WTC11 (cell line): ENCODE results near the gene CCDC201. TPM values are rescaled to one million over a fixed set of nuclear protein-coding genes. Genes with fewer than 3 reads are reported as not detected.

ENCODE experiments used
- ATAC-seq: fragments of 200-7000 bp; cut with Tn5 transposase; 2 replicates; pipeline ENCODE4 v1.10.0; 2021; ENCODE audit warnings: mild to moderate bottlenecking, moderate library complexity
- CTCF ChIA-PET: fragments of 300-600 bp; sonication (Branson Sonifier 250); formaldehyde crosslinking; loops from one replicate; lab custom pipeline; 2021; ENCODE audit warnings: antibody characterized with exemption; lab: Charles Lee
- POLR2A ChIA-PET: fragments of 350-600 bp; sonication (Branson Sonifier 250); formaldehyde crosslinking; loops from one replicate; lab custom pipeline; 2021; ENCODE audit warnings: antibody characterized with exemption; lab: Charles Lee
- DNase-seq: peaks from one replicate; pipeline ENCODE4 v3.0.0; 2021; ENCODE audit warnings: low spot score
- H3K27ac Mint-ChIP-seq: 2 replicates; pipeline ENCODE4 v1.8.0; 2021; ENCODE audit warnings: mixed read lengths
- H3K27me3 Mint-ChIP-seq: 2 replicates; pipeline ENCODE4 v1.8.0; 2021; ENCODE audit warnings: low read depth, mild to moderate bottlenecking, moderate library complexity, mixed read lengths
- H3K36me3 Mint-ChIP-seq: 2 replicates; pipeline ENCODE4 v1.8.0; 2021; ENCODE audit warnings: mixed read lengths
- H3K4me1 Mint-ChIP-seq: 2 replicates; pipeline ENCODE4 v1.8.0; 2022; ENCODE audit warnings: mixed read lengths
- H3K4me3 Mint-ChIP-seq: 2 replicates; pipeline ENCODE4 v1.8.0; 2021; ENCODE audit warnings: mild to moderate bottlenecking, moderate library complexity, mixed read lengths
- H3K9me3 Mint-ChIP-seq: 2 replicates; pipeline ENCODE4 v1.8.0; 2021; ENCODE audit warnings: mixed read lengths
- ATF1 ChIP-seq: sonication (generic); formaldehyde crosslinking; IDR thresholded peaks from 2 replicates; pipeline ENCODE4 v1.8.1; 2023; ENCODE audit warnings: mild to moderate bottlenecking, moderate library complexity, missing genetic modification reagents
- CREM ChIP-seq: sonication (generic); formaldehyde crosslinking; IDR thresholded peaks from 2 replicates; pipeline ENCODE4 v1.8.1; 2022; ENCODE audit warnings: mild to moderate bottlenecking, missing genetic modification reagents, moderate library complexity
- ESRRA ChIP-seq: sonication (generic); formaldehyde crosslinking; IDR thresholded peaks from 2 replicates; pipeline ENCODE4 v1.8.1; 2022; ENCODE audit warnings: mild to moderate bottlenecking, missing genetic modification reagents, borderline replicate concordance
- FOXP1 ChIP-seq: sonication (generic); formaldehyde crosslinking; IDR thresholded peaks from 2 replicates; pipeline ENCODE4 v1.8.0; 2022; ENCODE audit warnings: missing genetic modification reagents, mild to moderate bottlenecking, moderate library complexity, borderline replicate concordance
- GABPB1 ChIP-seq: sonication (generic); formaldehyde crosslinking; IDR thresholded peaks from 2 replicates; pipeline ENCODE4 v1.8.1; 2023; ENCODE audit warnings: mild to moderate bottlenecking, missing genetic modification reagents
- MXD4 ChIP-seq: fragments of 250-450 bp; sonication (Bioruptor Pico); IDR thresholded peaks from 2 replicates; pipeline ENCODE4 v1.8.0; 2021; ENCODE audit warnings: mild to moderate bottlenecking, moderate library complexity, borderline replicate concordance
- MYBL2 ChIP-seq: sonication (generic); formaldehyde crosslinking; IDR thresholded peaks from 2 replicates; pipeline ENCODE4 v1.8.1; 2023; ENCODE audit warnings: mild to moderate bottlenecking, moderate library complexity, missing genetic modification reagents
- NFE2L1 ChIP-seq: sonication (generic); formaldehyde crosslinking; IDR thresholded peaks from 2 replicates; pipeline ENCODE4 v1.8.1; 2023; ENCODE audit warnings: missing genetic modification reagents
- NR1H2 ChIP-seq: sonication (generic); formaldehyde crosslinking; IDR thresholded peaks from 2 replicates; pipeline ENCODE4 v1.9.0; 2021; ENCODE audit warnings: mild to moderate bottlenecking, moderate library complexity, missing genetic modification reagents
- TP53 ChIP-seq: sonication (generic); formaldehyde crosslinking; IDR thresholded peaks from 2 replicates; pipeline ENCODE4 v1.8.1; 2023; ENCODE audit warnings: mild to moderate bottlenecking, missing genetic modification reagents
- ZNF671 ChIP-seq: fragments of 250-450 bp; sonication (Bioruptor Pico); IDR thresholded peaks from 2 replicates; pipeline ENCODE4 v1.8.0; 2021; ENCODE audit warnings: mild to moderate bottlenecking
- total RNA-seq: library from RNA; stranded (reverse); gene quantifications from 3 replicates; pipeline ENCODE4 v1.2.3, GENCODE V29; 2021
- TF ChIP-seq, protein P1 (sequence below): sonication (generic); formaldehyde crosslinking; IDR thresholded peaks from 2 replicates; pipeline ENCODE4 v1.8.0; 2022; ENCODE audit warnings: mild to moderate bottlenecking, missing genetic modification reagents
- TF ChIP-seq, protein P2 (sequence below): sonication (generic); formaldehyde crosslinking; conservative IDR thresholded peaks from 2 replicates; pipeline ENCODE4 v1.8.1; 2022; ENCODE audit warnings: mild to moderate bottlenecking, missing genetic modification reagents
- TF ChIP-seq, protein P3 (sequence below): sonication (generic); formaldehyde crosslinking; IDR thresholded peaks from 2 replicates; pipeline ENCODE4 v1.8.1; 2023; ENCODE audit warnings: mild to moderate bottlenecking, missing genetic modification reagents, moderate library complexity
- TF ChIP-seq, protein P4 (sequence below): sonication (generic); formaldehyde crosslinking; IDR thresholded peaks from 2 replicates; pipeline ENCODE4 v1.8.0; 2022; ENCODE audit warnings: mild to moderate bottlenecking, missing genetic modification reagents

The CCDC201 gene
- total RNA-seq, 1 experiment from 2014 or later: not detected

DNA sequence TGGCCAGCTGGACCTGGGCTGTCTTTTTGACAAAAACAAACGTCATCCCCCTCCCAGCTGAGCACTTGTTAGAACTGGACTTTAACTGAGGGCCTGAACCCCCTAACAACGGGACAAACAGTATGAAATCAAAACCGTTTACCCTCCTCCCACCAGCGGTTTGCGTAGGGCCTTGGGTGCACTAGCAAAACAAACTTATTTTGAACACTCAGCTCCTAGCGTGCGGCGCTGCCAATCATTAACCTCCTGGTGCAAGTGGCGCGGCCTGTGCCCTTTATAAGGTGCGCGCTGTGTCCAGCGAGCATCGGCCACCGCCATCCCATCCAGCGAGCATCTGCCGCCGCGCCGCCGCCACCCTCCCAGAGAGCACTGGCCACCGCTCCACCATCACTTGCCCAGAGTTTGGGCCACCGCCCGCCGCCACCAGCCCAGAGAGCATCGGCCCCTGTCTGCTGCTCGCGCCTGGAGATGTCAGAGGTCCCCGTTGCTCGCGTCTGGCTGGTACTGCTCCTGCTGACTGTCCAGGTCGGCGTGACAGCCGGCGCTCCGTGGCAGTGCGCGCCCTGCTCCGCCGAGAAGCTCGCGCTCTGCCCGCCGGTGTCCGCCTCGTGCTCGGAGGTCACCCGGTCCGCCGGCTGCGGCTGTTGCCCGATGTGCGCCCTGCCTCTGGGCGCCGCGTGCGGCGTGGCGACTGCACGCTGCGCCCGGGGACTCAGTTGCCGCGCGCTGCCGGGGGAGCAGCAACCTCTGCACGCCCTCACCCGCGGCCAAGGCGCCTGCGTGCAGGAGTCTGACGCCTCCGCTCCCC, 15.5 kb upstream of the CCDC201 start, which contains the start of gene IGFBP1 (continued):
- TF ChIP-seq GABPB1 (CRISPR knock-in tag) (peak; percentile 88), ZNF671 (CRISPR knock-in tag) (no peak), FOXP1 (peak; percentile 60), NFE2L1 (CRISPR knock-in tag) (0 out of 2 replicates have a peak, but pooled peaks have one; percentile 56), ATF1 (CRISPR knock-in tag) (0 out of 2 replicates have a peak, but pooled peaks have one; percentile 62), MYBL2 (CRISPR knock-in tag) (peak; percentile 55), CREM (CRISPR knock-in tag) (peak; percentile 31; the same call in 1 of the 2 replicates)
- TF ChIP-seq, protein P1, sequence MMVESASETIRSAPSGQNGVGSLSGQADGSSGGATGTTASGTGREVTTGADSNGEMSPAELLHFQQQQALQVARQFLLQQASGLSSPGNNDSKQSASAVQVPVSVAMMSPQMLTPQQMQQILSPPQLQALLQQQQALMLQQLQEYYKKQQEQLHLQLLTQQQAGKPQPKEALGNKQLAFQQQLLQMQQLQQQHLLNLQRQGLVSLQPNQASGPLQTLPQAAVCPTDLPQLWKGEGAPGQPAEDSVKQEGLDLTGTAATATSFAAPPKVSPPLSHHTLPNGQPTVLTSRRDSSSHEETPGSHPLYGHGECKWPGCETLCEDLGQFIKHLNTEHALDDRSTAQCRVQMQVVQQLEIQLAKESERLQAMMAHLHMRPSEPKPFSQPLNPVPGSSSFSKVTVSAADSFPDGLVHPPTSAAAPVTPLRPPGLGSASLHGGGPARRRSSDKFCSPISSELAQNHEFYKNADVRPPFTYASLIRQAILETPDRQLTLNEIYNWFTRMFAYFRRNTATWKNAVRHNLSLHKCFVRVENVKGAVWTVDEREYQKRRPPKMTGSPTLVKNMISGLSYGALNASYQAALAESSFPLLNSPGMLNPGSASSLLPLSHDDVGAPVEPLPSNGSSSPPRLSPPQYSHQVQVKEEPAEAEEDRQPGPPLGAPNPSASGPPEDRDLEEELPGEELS (CRISPR knock-in tag): peak; percentile 80; the same call in 1 of the 2 replicates
- TF ChIP-seq, protein P2, sequence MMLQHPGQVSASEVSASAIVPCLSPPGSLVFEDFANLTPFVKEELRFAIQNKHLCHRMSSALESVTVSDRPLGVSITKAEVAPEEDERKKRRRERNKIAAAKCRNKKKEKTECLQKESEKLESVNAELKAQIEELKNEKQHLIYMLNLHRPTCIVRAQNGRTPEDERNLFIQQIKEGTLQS (CRISPR knock-in tag): 0 out of 2 replicates have a peak, but pooled peaks have one; percentile 15
- TF ChIP-seq, protein P3, sequence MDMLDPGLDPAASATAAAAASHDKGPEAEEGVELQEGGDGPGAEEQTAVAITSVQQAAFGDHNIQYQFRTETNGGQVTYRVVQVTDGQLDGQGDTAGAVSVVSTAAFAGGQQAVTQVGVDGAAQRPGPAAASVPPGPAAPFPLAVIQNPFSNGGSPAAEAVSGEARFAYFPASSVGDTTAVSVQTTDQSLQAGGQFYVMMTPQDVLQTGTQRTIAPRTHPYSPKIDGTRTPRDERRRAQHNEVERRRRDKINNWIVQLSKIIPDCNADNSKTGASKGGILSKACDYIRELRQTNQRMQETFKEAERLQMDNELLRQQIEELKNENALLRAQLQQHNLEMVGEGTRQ: 0 out of 2 replicates have a peak, but pooled peaks have one; percentile 2

DNA sequence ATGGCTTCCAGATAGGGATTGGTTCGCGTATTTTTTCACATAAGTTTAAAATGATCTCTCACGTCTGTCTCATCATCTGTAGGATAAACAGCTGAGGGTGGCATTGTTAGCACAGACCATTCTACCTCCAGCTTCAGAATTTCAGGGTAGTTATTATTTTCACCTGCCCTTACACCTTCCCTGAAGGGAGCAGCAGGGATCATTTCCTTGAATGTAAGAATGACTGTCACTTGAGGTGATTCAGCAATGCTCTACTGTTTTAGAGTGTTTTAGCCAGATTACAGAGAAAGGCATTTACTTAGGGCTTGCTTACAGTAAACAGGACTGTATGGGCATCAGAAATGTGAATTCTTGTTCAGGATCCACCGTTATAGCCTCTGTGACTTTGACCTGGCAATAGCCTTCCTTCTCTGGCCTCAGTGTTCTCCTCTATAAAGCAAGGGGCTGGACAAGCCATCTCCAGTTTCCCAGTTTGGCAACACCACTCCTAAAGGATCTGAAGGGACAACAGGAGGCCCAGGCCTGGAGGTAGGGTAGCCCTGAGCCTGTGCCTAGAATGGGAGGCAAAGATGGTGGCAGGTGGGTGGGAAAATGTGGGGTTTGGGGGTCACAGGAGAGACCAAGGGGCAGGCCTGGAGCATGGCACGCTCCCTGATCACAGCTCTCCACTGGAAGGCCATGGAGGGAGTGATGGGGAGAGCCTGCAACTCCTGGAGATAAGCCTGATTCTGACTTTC, 14.2 kb upstream of the CCDC201 start:
- peaks cover 65% of the 10 kb centered on the region for H3K27me3 Mint-ChIP-seq

DNA sequence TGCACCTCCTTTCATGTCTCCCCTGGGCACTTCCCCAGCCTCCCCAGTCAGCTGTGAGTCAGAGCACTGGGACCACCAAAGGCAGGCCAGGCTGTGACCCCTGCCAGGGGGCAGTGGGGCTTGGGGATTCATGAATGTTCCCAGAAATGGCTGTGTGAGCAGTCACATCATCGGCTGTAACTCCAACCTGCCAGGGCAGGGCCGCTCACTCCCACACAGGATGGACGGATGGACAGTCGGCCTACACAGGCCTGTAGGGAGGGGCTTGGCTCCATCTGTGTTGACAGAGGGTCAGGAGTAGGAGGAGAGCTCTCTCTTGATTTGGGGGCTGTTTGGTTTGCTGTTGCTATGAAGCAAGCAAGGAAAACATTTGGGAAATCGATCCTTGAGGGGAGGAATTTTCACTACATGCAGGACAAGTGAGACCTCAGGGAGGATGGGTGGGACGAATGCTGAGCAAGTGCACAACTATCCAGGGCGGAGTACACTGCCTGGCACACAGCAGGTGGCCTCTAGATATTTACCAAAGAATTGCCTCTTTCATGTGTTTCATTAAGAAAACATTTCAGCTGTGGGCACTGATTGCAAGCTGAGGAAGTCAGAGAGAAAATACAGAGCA, 12.5 kb upstream of the CCDC201 start:
- no peaks in the 10 kb centered on the region for H3K9me3 Mint-ChIP-seq
- no peak for DNase-seq
- ChIA-PET CTCF (interaction anchor here (1.7 kb wide), 1 partner anchor 13 kb away, joined by 6 read pairs; no protein-coding TSS in a partner anchor), POLR2A (no interaction called here)
- no peak overlapping the region for H3K4me3 Mint-ChIP-seq
- H3K4me1 Mint-ChIP-seq: peaks cover 30% of the 10 kb centered on the region
- H3K36me3 Mint-ChIP-seq: no peaks in the 10 kb centered on the region
- ATAC-seq: no peak
- TF ChIP-seq GABPB1 (CRISPR knock-in tag) (peak; percentile 98), TP53 (no peak)
- peaks cover 58% of the 10 kb centered on the region for H3K27me3 Mint-ChIP-seq
- no peak overlapping the region for H3K27ac Mint-ChIP-seq

More for the DNA sequence above, 14.2 kb upstream of the CCDC201 start:
- no peak for ATAC-seq
- DNase-seq: no peak
- ChIA-PET POLR2A (no interaction called here), CTCF (interaction anchor here (2.2 to 2.5 kb wide), 2 partner anchors 23 to 31 kb away, joined by 9 to 13 read pairs; no protein-coding TSS in a partner anchor)
- Mint-ChIP-seq H3K4me1 (peaks cover 27% of the 10 kb centered on the region), H3K27ac (no peak overlapping the region), H3K9me3 (no peaks in the 10 kb centered on the region), H3K4me3 (no peak overlapping the region), H3K36me3 (no peaks in the 10 kb centered on the region)
- TF ChIP-seq, protein P4, sequence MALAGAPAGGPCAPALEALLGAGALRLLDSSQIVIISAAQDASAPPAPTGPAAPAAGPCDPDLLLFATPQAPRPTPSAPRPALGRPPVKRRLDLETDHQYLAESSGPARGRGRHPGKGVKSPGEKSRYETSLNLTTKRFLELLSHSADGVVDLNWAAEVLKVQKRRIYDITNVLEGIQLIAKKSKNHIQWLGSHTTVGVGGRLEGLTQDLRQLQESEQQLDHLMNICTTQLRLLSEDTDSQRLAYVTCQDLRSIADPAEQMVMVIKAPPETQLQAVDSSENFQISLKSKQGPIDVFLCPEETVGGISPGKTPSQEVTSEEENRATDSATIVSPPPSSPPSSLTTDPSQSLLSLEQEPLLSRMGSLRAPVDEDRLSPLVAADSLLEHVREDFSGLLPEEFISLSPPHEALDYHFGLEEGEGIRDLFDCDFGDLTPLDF (CRISPR knock-in tag): no peak
- TF ChIP-seq ESRRA (CRISPR knock-in tag) (no peak), NFE2L1 (CRISPR knock-in tag) (no peak), NR1H2 (CRISPR knock-in tag) (no peak), CREM (CRISPR knock-in tag) (no peak), MXD4 (no peak)
